Skeletal muscle cell (primary cell): ENCODE data around the gene KCNQ4.

Experiments used
- DNase-seq: peaks from one replicate; pipeline ENCODE4 v3.0.0-alpha.2; 2010; ENCODE audit warnings: low read depth
- H3K4me3 ChIP-seq: 2 replicates; pipeline ENCODE4 v1.5.1; 2011; ENCODE audit warnings: low read depth, mild to moderate bottlenecking, control low read depth, low read length, moderate library complexity

KCNQ4 gene

GRCh38 chr1:40833979-40834378, 50.4 kb downstream of the KCNQ4 start:
- no peak overlapping the region for H3K4me3 ChIP-seq
- DNase-seq = no peak

- no peak overlapping the region for H3K4me3 ChIP-seq
- no peak for DNase-seq
Measured at GRCh38 chr1:40834968-40835545, 51.5 kb downstream of the KCNQ4 start.

- H3K4me3 ChIP-seq = no peak overlapping the region
- no peak for DNase-seq
Measured at GRCh38 chr1:40836283-40836682, 52.7 kb downstream of the KCNQ4 start.

- no peak for DNase-seq
- no peak overlapping the region for H3K4me3 ChIP-seq
Measured at GRCh38 chr1:40837601-40838000, 54.0 kb downstream of the KCNQ4 start.

GRCh38 chr1:40838045-40838979, 54.7 kb downstream of the KCNQ4 start:
- H3K4me3 ChIP-seq = no peak overlapping the region
- no peak for DNase-seq

- H3K4me3 ChIP-seq = no peak overlapping the region
- DNase-seq = no peak
Measured at GRCh38 chr1:40838980-40839942, 55.7 kb downstream of the KCNQ4 start.

- H3K4me3 ChIP-seq = no peak overlapping the region
- no peak for DNase-seq
Measured at GRCh38 chr1:40839943-40840335, 56.4 kb downstream of the KCNQ4 start.

- DNase-seq = no peak
- H3K4me3 ChIP-seq = no peak overlapping the region
Measured at GRCh38 chr1:40840526-40841323, 57.1 kb downstream of the KCNQ4 start.

GRCh38 chr1:40841602-40842001, 58.0 kb downstream of the KCNQ4 start:
- DNase-seq = no peak
- H3K4me3 ChIP-seq = no peak overlapping the region

- H3K4me3 ChIP-seq = no peak overlapping the region
- DNase-seq = no peak
Measured at GRCh38 chr1:40842207-40842606, 58.6 kb downstream of the KCNQ4 start.

GRCh38 chr1:40842691-40843090, 59.1 kb downstream of the KCNQ4 start:
- H3K4me3 ChIP-seq = no peak overlapping the region
- DNase-seq = no peak

GRCh38 chr1:40844079-40844478, 60.5 kb downstream of the KCNQ4 start:
- no peak for DNase-seq
- H3K4me3 ChIP-seq = no peak overlapping the region

GRCh38 chr1:40844887-40845878, 61.6 kb downstream of the KCNQ4 start:
- no peak for DNase-seq
- H3K4me3 ChIP-seq = no peak overlapping the region

- DNase-seq = no peak
- no peak overlapping the region for H3K4me3 ChIP-seq
Measured at GRCh38 chr1:40845895-40846294, 62.3 kb downstream of the KCNQ4 start.

- H3K4me3 ChIP-seq = no peak overlapping the region
- no peak for DNase-seq
Measured at GRCh38 chr1:40847023-40847745, 63.6 kb downstream of the KCNQ4 start.

GRCh38 chr1:40848530-40849189, 65.1 kb downstream of the KCNQ4 start:
- no peak overlapping the region for H3K4me3 ChIP-seq
- DNase-seq = no peak
